ENCODE data around the gene SPNS2.

- TF ChIP-seq, protein P1, sequence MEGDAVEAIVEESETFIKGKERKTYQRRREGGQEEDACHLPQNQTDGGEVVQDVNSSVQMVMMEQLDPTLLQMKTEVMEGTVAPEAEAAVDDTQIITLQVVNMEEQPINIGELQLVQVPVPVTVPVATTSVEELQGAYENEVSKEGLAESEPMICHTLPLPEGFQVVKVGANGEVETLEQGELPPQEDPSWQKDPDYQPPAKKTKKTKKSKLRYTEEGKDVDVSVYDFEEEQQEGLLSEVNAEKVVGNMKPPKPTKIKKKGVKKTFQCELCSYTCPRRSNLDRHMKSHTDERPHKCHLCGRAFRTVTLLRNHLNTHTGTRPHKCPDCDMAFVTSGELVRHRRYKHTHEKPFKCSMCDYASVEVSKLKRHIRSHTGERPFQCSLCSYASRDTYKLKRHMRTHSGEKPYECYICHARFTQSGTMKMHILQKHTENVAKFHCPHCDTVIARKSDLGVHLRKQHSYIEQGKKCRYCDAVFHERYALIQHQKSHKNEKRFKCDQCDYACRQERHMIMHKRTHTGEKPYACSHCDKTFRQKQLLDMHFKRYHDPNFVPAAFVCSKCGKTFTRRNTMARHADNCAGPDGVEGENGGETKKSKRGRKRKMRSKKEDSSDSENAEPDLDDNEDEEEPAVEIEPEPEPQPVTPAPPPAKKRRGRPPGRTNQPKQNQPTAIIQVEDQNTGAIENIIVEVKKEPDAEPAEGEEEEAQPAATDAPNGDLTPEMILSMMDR (conservative IDR thresholded peaks at IDR 0.05): no peak
- TF ChIP-seq EZH2 (IDR thresholded peaks at IDR 0.05; ENCODE audit: low read depth): no peak
Measured at GRCh38 chr17:4488989-4489595, 9.6 kb upstream of the SPNS2 start.

Measured in PC-9 (cell line).